ENCODE measurements around the gene TP73. TPM values are rescaled to one million over a fixed set of nuclear protein-coding genes. Genes with fewer than 3 reads are reported as not detected.

Gene TP73
- total RNA-seq, 1 donor from 2014 or later: 0.41 TPM

DNA sequence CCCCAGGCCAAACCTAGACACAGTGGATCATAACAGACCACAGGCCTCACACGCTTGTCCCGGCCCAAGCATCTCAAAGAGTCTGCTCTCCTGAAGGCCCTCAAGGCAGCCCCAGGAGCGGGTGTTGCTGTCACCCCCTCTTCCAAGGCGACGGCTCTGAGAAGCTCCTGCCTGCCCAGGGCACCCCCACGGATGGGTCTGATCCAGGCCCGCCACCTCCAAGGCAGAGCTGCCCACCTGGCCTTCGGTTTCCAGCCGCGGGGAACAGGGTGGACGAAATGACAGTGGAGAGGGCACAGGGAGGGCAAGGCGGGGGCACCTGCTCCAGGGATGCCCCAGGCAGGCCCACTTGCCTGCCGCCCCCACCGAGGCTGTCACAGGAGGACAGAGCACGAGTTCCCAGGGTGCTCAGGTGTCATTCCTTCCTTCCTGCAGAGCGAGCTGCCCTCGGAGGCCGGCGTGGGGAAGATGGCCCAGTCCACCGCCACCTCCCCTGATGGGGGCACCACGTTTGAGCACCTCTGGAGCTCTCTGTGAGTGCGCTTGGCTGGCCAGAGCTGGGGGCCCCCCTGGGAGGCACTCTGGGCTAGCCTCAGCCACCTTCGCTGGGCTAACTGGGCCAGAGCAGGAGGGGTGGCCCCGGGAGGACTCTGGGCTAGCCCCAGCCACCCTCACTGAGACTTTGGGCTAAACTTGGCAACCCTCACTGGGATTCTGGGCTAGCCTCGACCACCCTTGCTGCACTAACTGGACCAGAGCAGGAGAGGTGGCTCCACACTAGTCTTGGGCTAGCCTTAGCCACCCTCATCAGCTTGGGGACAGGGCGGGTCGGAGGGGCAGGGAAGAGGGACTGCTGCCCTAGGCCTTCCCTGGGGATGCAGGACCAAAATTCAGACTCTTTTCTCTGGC lies 29.8 kb downstream of the TP73 start:
- no peak for FAIRE-seq
- DNase-seq (ENCODE audit: low spot score in 2 of 2): no peak

- no peak for DNase-seq (ENCODE audit: low spot score in 2 of 2)
- no peak for FAIRE-seq
Observed at GRCh38 chr1:3683197-3683596, 30.9 kb downstream of the TP73 start.

GRCh38 chr1:3683992-3684391 lies 31.7 kb downstream of the TP73 start:
- no peak for DNase-seq (ENCODE audit: low spot score in 2 of 2)
- no peak for FAIRE-seq

- no peak for FAIRE-seq
- DNase-seq (ENCODE audit: low spot score in 2 of 2): no peak
Observed at GRCh38 chr1:3685222-3685621, 32.9 kb downstream of the TP73 start.

GRCh38 chr1:3685906-3686305 lies 33.6 kb downstream of the TP73 start:
- FAIRE-seq: no peak
- no peak for DNase-seq (ENCODE audit: low spot score in 2 of 2)

GRCh38 chr1:3687504-3687903 lies 35.2 kb downstream of the TP73 start:
- DNase-seq (ENCODE audit: low spot score in 2 of 2): no peak
- no peak for FAIRE-seq

GRCh38 chr1:3688356-3689137 lies 36.2 kb downstream of the TP73 start:
- FAIRE-seq (no peak), DNase-seq (ENCODE audit: low spot score in 2 of 2) (no peak)

DNA sequence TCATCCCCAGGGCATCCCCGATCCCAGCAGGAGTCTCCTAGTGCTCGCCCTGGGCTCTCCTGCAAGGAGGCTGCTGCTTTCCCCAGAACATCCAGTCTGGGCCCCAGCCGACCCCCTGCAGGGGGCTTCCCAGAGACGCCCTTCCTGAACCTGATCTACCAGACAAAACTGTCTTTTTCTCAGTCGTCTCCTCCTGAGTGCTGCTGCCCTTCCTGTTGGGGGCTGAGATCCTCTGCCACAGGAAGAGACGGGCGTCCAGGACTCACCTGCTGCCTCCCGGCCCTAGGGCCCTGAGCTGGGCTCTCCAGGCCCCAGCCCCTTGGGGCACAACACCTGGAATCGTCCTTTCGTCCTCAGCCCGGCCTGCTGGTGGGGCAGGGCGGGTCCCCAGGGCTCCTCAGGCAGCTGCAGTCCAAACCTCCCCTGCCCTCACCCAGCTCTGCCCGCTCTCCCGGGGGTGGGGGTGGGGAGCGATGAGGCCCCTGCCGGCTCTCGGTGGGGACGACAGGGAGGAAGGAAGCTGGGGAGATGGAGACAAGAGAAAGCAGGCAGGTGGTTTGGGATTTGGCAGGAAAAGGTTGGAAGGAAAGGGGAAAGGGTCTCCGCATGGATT lies 36.9 kb downstream of the TP73 start:
- DNase-seq (ENCODE audit: low spot score in 2 of 2) (no peak), FAIRE-seq (no peak)

DNA sequence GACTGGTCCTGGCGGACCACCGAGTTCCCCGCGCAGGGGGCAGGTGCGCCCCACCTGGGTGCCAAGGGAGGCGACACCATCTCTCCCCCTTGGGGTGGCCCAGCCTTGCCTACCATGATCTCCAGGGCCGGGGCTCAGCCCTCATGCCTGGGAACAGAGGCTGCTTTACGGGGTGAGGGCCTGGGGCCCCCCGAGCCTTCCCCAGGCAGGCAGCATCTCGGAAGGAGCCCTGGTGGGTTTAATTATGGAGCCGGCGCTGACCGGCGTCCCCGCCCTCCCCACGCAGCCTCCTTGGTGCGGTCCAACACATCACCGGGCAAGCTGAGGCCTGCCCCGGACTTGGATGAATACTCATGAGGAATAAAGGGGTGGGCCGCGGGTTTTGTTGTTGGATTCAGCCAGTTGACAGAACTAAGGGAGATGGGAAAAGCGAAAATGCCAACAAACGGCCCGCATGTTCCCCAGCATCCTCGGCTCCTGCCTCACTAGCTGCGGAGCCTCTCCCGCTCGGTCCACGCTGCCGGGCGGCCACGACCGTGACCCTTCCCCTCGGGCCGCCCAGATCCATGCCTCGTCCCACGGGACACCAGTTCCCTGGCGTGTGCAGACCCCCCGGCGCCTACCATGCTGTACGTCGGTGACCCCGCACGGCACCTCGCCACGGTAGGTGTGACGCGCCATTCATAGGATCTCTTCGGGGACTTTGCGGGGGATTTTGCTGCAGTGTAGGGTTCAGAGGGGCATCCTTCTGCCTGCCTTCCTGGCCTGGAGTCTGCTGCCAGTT lies 38.2 kb downstream of the TP73 start:
- FAIRE-seq (no peak), DNase-seq (ENCODE audit: low spot score in 2 of 2) (no peak)

- DNase-seq (ENCODE audit: low spot score in 2 of 2) (no peak), FAIRE-seq (no peak)
Observed at GRCh38 chr1:3691421-3692204, 39.3 kb downstream of the TP73 start.

DNA sequence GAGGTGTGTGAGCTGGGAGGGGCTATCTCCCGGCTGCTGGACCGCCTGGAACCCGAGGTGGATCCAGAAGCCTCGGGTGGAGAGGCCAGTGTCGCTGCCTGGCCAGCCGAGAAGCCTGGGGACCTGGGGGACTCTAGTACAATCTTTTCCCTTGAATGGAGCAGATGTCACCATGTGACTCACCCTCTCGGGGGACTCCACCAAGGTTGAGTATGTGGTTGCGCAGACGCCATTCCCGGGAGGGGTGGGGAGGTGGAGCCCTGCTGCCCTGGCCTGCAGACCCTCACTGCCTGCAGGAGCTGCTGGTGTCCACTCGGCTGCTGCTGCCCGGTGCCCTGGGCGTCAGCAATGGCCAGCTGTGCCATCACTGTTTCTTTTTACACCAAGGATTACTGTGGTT lies 40.3 kb downstream of the TP73 start:
- no peak for DNase-seq (ENCODE audit: low spot score in 2 of 2)
- FAIRE-seq: no peak

DNA sequence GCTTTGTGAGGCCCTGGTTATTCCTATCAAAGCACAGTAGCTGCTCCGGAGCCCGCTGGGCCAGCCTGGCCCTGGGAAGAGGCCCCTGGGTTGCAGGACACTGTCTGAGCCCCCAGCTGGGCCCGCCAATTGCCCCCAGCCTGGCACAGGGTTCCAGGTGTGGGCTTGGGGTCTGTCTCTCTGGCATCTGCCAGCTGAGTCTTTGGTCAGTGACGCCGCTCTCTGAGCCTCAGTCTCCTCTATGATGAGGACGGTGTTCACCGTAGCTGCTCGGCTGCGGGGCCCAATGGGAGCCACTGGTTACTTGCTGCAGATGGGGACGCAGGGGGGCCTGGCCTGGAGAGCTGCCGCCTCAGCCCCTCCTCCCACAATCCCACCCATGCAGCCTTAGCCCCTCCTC lies 41.0 kb downstream of the TP73 start:
- DNase-seq (ENCODE audit: low spot score in 2 of 2) (no peak), FAIRE-seq (no peak)

- DNase-seq (ENCODE audit: low spot score in 2 of 2) (peak; percentile 85 to 87), FAIRE-seq (no peak)
Observed at GRCh38 chr1:3695326-3696217, 43.3 kb downstream of the TP73 start.

DNA sequence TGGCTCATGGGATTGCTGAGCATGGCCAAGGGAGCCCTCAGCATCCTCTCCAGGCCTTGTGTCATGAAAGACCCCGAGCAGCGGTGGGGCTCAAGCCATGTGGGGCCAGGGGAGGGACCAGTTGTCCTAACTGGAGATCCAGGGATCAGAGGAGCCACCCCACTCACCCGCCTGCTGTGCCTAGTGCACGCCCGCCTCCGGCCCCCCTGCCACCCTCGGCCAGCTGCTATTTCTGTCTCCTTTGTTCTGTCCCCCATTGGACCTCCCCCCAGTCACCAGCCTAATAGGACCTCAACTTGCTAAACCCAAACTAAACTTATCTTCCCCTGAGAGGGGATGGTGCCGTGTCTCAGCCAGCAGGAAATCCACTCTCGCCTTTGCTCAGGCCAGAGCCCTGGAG lies 44.4 kb downstream of the TP73 start:
- DNase-seq (ENCODE audit: low spot score in 2 of 2): no peak
- FAIRE-seq: no peak

- FAIRE-seq: no peak
- no peak for DNase-seq (ENCODE audit: low spot score in 2 of 2)
Observed at GRCh38 chr1:3697104-3697503, 44.8 kb downstream of the TP73 start.

DNA sequence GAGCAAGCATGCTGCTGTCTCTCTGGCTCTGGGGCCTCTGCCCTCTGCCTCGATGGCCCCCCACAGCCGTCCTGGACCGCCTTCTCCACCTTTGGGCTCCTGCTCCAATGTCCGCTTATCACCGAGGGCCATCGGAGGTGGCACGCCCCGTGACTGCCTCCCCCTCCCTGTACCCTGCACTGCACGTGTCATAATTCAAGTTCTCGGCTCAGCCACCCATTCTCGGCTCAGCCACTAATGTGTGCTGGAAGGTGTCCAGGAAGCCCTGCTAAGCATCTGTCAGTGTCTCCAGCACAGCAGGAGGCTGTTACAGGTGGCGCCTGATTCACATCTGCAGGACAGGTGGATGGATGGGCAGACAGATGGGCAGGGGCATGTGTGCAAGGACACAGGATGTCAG lies 45.5 kb downstream of the TP73 start:
- FAIRE-seq (no peak), DNase-seq (ENCODE audit: low spot score in 2 of 2) (peak in 1 of 2 donors; percentile 64)

DNA sequence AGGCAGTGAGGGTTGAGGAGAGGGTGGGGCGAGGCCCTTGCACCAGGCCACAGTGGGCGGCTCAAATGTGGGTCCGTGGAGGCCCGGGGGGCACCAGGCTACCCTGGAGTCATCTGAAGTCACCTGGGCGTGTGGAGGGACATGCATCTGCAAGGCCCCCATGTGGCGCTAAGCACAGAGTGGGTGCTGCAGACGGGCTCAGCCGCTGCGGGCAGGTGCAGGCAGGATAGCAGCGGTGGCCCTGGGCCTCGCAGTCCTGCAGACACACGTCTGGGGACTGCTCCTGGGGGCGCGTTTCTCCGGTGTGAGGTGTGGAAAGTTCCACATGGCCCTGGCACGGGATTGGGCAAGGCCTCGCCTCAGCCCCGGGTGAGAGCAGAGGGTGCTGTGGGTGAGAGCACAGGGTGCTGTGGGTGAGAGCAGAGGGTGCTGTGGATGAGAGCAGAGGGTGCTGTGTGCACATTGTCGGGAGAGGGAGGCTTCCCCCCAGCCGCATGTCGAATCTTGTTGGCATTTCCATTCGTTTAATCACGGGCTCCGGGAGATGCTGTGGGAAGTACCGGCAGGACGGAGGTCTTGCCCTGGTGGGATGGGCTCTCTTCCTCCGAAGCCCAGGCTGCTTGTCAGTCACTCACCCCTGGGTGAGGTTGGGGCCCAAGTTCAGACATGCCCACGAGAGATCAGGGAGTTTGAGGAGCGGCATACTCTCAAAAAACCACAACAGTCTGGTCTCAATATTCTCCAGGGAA lies 46.5 kb downstream of the TP73 start:
- no peak for DNase-seq (ENCODE audit: low spot score in 2 of 2)
- FAIRE-seq: no peak

- FAIRE-seq: no peak
Observed at GRCh38 chr1:3699596-3699995, 47.3 kb downstream of the TP73 start.

More at GRCh38 chr1:3699596-3699995, 47.3 kb downstream of the TP73 start:
- DNase-seq (ENCODE audit: low spot score in 2 of 2): no peak

Data from frontal cortex (tissue), 4 donors.